GM23248 (cell line): ENCODE measurements around the gene SCN8A. TPM values are rescaled to one million over a fixed set of nuclear protein-coding genes. Genes with fewer than 3 reads are reported as not detected.
A peak's percentile ranks its signal among the peaks of the same experiment; 100 is the strongest.
"Not testable (repeated sequence)": the region's sequence is repeated elsewhere in the genome, so short reads cannot be mapped to it uniquely, and the experiment has no call there.

Experiments
- DNase-seq: peaks from one replicate; pipeline ENCODE4 v3.0.0-alpha.2; 2015
- H2AFZ ChIP-seq: fragments of 200-600 bp; sonication (generic); 2 replicates; pipeline ENCODE4 v1.6.1; 2016; ENCODE audit warnings: antibody characterized with exemption
- H3F3A ChIP-seq: fragments of 200-600 bp; sonication (generic); 2 replicates; pipeline ENCODE4 v1.6.1; 2016; ENCODE audit warnings: mild to moderate bottlenecking, antibody characterized with exemption, mixed run types; ENCODE audit not compliant: insufficient read depth
- H3K27ac ChIP-seq: fragments of 200-600 bp; sonication (generic); 2 replicates; pipeline ENCODE4 v1.5.1; 2016; ENCODE audit warnings: mild to moderate bottlenecking
- H3K27me3 ChIP-seq: fragments of 200-600 bp; sonication (generic); replicated peaks from 2 replicates; pipeline ENCODE4 v1.6.1; 2016; ENCODE audit warnings: mild to moderate bottlenecking; ENCODE audit not compliant: insufficient read depth
- H3K36me3 ChIP-seq: fragments of 200-600 bp; sonication (generic); 2 replicates; pipeline ENCODE4 v1.6.1; 2016; ENCODE audit warnings: low read depth, mild to moderate bottlenecking
- H3K4me1 ChIP-seq: fragments of 200-600 bp; sonication (generic); 2 replicates; pipeline ENCODE4 v1.6.1; 2016; ENCODE audit warnings: mild to moderate bottlenecking; ENCODE audit not compliant: insufficient read depth
- H3K4me2 ChIP-seq: fragments of 200-600 bp; sonication (generic); one replicate; pipeline ENCODE4 v1.6.1; 2016; ENCODE audit warnings: mild to moderate bottlenecking; ENCODE audit not compliant: unreplicated experiment
- H3K4me3 ChIP-seq: fragments of 200-600 bp; sonication (generic); 2 replicates; pipeline ENCODE4 v1.5.1; 2016; ENCODE audit warnings: mild to moderate bottlenecking
- H3K79me2 ChIP-seq: fragments of 200-600 bp; sonication (generic); 2 replicates; pipeline ENCODE4 v1.6.1; 2016; ENCODE audit warnings: mild to moderate bottlenecking; ENCODE audit not compliant: insufficient read depth
- H3K9ac ChIP-seq: fragments of 200-600 bp; sonication (generic); 2 replicates; pipeline ENCODE4 v1.6.1; 2016; ENCODE audit warnings: mild to moderate bottlenecking
- H3K9me2 ChIP-seq: fragments of 200-600 bp; sonication (generic); 2 replicates; pipeline ENCODE4 v1.6.1; 2016; ENCODE audit warnings: mixed run types, mild to moderate bottlenecking, moderate library complexity; ENCODE audit not compliant: insufficient read depth
- H3K9me3 ChIP-seq: fragments of 200-600 bp; sonication (generic); one replicate; pipeline ENCODE4 v1.6.1; 2017; ENCODE audit warnings: low read depth
- H4K20me1 ChIP-seq: fragments of 200-600 bp; sonication (generic); 2 replicates; pipeline ENCODE4 v1.6.0; 2016; ENCODE audit not compliant: insufficient read depth
- EZH2 ChIP-seq: fragments of 200-600 bp; sonication (generic); IDR thresholded peaks from 2 replicates; pipeline ENCODE4 v1.6.1; 2018; ENCODE audit warnings: antibody characterized with exemption, mild to moderate bottlenecking; ENCODE audit not compliant: insufficient read depth, poor library complexity, severe bottlenecking
- EZH2phosphoT487 ChIP-seq: fragments of 200-600 bp; sonication (generic); IDR thresholded peaks from 2 replicates; pipeline ENCODE4 v1.6.1; 2018; ENCODE audit warnings: antibody characterized with exemption, moderate library complexity, mild to moderate bottlenecking, low read depth; ENCODE audit not compliant: insufficient read depth
- WGBS, 2 experiments: methylation state at CpG; one replicate each; pipeline ENCODE4 v1.1.6; 2015 to 2017; ENCODE audit warnings: low lambda C conversion rate in 2 of 2, low coverage in 1 of 2; ENCODE audit errors: missing lambda C conversion rate in 2 of 2; 5-methylcytosine and 5-hydroxymethylcytosine counted together
- in situ Hi-C: fragments of 300-500 bp; cut with MboI; formaldehyde crosslinking; loops from 2 replicates; pipeline ENCODE4 v1.15.0; 2020
- polyA plus RNA-seq: library from polyadenylated mRNA; unstranded; fragments of >200 nt; fragmentation: Nextera tagmentation; extraction: Ambion mirVana; gene quantifications from 2 replicates; pipeline ENCODE4 v1.2.1, GENCODE V29; 2016
- total RNA-seq: library from RNA; depleted of rRNA; stranded (reverse); fragments of >200 nt; shearing (Covaris generic); gene quantifications from 2 replicates; pipeline ENCODE4 v1.2.3, GENCODE V29; 2014

The SCN8A gene
- total and polyA plus RNA-seq, 2 experiments from 2014 or later, result 6.7 to 13.8 TPM

DNA sequence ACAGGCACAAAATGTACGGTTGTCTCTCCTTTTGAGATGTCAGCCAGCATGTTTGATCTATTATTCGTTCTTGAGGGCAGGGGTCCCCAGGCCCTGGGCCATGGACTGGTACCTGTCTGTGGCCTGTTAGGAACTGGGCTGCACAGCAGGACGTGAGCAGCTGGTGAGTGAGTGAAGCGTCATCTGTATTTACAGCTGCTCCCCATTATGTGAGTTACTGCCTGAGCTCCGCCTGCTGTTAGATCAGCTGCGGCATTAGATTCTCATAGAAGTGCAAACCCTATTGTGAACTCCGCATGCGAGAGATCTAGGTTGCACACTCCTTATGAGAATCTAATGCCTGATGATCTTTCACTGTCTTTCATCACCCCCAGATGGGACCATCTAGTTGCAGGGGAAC lies 41.4 kb upstream of the SCN8A start:
- no peaks in the 10 kb centered on the region for H4K20me1 ChIP-seq
- no peaks in the 10 kb centered on the region for H3K9me2 ChIP-seq
- WGBS, 2 experiments, result 13 to 17% methylated on average over 8 of the region's 8 CpGs
- no peak overlapping the region for H3K27ac ChIP-seq
- H2AFZ ChIP-seq, result no peak overlapping the region
- H3K4me2 ChIP-seq, result peak overlapping the region; percentile 45
- no peaks in the 10 kb centered on the region for H3K36me3 ChIP-seq
- peak; percentile 78 for DNase-seq
- no peak overlapping the region for H3K9ac ChIP-seq
- H3F3A ChIP-seq, result no peaks in the 10 kb centered on the region
- TF ChIP-seq EZH2phosphoT487, result no peak
- no peak for TF ChIP-seq EZH2
- in situ Hi-C loops, result no loop called here
- H3K4me3 ChIP-seq, result no peak overlapping the region
- peaks cover 7% of the 10 kb centered on the region; the same call in 1 of the 2 replicates for H3K4me1 ChIP-seq
- H3K27me3 ChIP-seq, result no peaks in the 10 kb centered on the region
- H3K79me2 ChIP-seq, result no peaks in the 10 kb centered on the region
- H3K9me3 ChIP-seq, result no peaks in the 10 kb centered on the region

DNA sequence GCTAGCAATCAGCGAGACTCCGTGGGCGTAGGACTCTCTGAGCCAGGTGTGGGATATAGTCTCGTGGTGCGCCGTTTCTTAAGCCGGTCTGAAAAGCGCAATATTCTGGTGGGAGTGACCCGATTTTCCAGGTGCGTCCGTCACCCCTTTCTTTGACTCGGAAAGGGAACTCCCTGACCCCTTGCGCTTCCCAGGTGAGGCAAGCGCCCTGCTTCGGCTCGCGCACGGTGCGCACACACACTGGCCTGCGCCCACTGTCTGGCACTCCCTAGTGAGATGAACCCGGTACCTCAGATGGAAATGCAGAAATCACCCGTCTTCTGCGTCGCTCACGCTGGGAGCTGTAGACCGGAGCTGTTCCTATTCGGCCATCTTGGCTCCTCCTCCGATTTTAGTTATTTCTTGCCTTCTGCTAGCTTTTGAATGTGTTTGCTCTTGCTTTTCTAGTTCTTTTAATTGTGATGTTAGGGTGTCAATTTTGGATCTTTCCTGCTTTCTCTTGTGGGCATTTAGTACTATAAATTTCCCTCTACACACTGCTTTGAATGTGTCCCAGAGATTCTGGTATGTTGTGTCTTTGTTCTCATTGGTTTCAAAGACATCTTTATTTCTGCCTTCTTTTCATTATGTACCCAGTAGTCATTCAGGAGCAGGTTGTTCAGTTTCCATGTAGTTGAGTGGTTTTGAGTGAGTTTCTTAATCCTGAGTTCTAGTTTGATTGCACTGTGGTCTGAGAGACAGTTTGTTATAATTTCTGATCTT lies 22.6 kb upstream of the SCN8A start:
- H3F3A ChIP-seq, in situ Hi-C loops, H2AFZ ChIP-seq: not testable (repeated sequence)

DNA sequence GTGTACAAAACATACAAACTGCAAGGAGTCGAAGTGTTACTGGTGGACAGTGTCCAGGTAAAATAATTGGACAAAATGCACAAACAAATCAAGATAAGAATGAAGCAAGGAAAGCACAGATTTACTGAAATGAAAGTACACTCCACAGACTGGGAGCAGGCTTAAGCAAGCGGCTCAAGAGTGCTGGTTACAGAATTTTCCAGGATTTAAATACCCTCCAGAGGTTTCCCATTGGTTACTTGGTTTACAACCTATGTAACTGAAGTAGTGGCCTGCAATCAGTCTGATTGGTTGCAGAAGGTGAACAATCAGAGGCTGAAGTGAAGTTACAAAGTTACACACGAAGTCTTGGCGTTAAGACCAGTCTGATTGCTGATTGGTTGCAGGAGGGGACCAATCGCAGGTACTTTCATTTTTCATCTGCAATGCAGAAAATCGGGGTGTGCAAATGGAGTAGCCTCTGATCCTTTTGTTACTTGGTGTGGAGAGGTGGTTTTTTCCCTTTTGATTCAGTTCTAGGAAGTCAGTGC lies 11.6 kb upstream of the SCN8A start:
- no peak overlapping the region for H3K4me3 ChIP-seq
- H3K9me2 ChIP-seq, result no peaks in the 10 kb centered on the region
- H2AFZ ChIP-seq, result no peak overlapping the region
- no peaks in the 10 kb centered on the region for H3K79me2 ChIP-seq
- in situ Hi-C loops, result no loop called here
- H3K36me3 ChIP-seq, result peaks cover 12% of the 10 kb centered on the region; the same call in 1 of the 2 replicates
- H3K27me3 ChIP-seq, result no peaks in the 10 kb centered on the region
- 83% methylated on average over 6 of the region's 6 CpGs for WGBS, 2 experiments
- TF ChIP-seq EZH2, result no peak
- no peak for TF ChIP-seq EZH2phosphoT487
- H3F3A ChIP-seq, result no peaks in the 10 kb centered on the region
- no peaks in the 10 kb centered on the region for H4K20me1 ChIP-seq
- H3K4me2 ChIP-seq, result no peak overlapping the region
- H3K9ac ChIP-seq, result no peak overlapping the region
- no peaks in the 10 kb centered on the region for H3K9me3 ChIP-seq
- H3K27ac ChIP-seq, result no peak overlapping the region
- DNase-seq, result no peak
- no peaks in the 10 kb centered on the region for H3K4me1 ChIP-seq

More for the DNA sequence above, 22.6 kb upstream of the SCN8A start:
- H3K4me1 ChIP-seq, H3K4me2 ChIP-seq, H3K79me2 ChIP-seq, H3K4me3 ChIP-seq, H4K20me1 ChIP-seq, H3K27ac ChIP-seq, DNase-seq, H3K36me3 ChIP-seq, H3K27me3 ChIP-seq, H3K9me3 ChIP-seq, H3K9me2 ChIP-seq, H3K9ac ChIP-seq: not testable (repeated sequence)
- WGBS, 2 experiments, result 83 to 90% methylated on average over 18 to 21 of the region's 28 CpGs

DNA sequence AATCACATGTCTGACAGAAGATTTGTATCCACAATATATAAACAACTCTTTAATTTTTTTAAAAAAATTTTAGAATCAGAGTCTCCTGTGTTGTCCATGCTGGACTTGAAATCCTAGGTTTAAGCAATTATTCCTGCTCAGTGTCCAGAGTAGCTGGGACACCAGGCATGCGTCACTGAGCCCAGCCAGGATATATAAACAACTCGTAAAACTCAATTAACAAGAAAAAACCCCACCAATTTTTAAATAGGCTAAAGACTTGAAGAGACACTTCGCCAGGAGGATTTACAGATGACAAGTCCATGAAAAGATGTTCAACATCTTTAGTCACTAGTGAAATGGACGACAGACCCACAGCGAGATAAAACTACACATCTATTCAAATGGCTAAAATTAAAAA lies 2.0 kb upstream of the SCN8A start:
- no peak overlapping the region for H3K27ac ChIP-seq
- no peaks in the 10 kb centered on the region for H3K27me3 ChIP-seq
- no peak overlapping the region for H2AFZ ChIP-seq
- H3K79me2 ChIP-seq, result peaks cover 60% of the 10 kb centered on the region
- H3K9ac ChIP-seq, result no peak overlapping the region
- H3K9me2 ChIP-seq, result no peaks in the 10 kb centered on the region
- H3F3A ChIP-seq, result peaks cover 19% of the 10 kb centered on the region
- in situ Hi-C loops, result no loop called here
- H3K4me1 ChIP-seq, result peaks cover 13% of the 10 kb centered on the region
- TF ChIP-seq EZH2 (no peak), EZH2phosphoT487 (no peak)
- H3K4me3 ChIP-seq, result no peak overlapping the region
- peaks cover 6% of the 10 kb centered on the region; the same call in 1 of the 2 replicates for H4K20me1 ChIP-seq
- H3K9me3 ChIP-seq, result no peaks in the 10 kb centered on the region
- no peak for DNase-seq
- WGBS, 2 experiments, result 80 to 86% methylated on average over 5 of the region's 5 CpGs
- no peak overlapping the region for H3K4me2 ChIP-seq
- H3K36me3 ChIP-seq, result peaks cover 10% of the 10 kb centered on the region; the same call in 1 of the 2 replicates
